Pancreas (tissue), 10 donors: ENCODE data around the gene RPA3. TPM values are rescaled to one million over a fixed set of nuclear protein-coding genes. Genes with fewer than 3 reads are reported as not detected.

Experiments
- ATAC-seq, 4 donors: fragments of 200-7000 bp; cut with Tn5 transposase; one replicate each; pipeline versions ENCODE4 v1.8.0 to v1.9.1; 2020; ENCODE audit warnings: mild to moderate bottlenecking in 4 of 4, moderate library complexity in 4 of 4
- DNase-seq, 6 donors: peaks; one replicate each; pipeline ENCODE4 v3.0.0-alpha.2; 2020
- FAIRE-seq: peaks from 2 replicates; lab custom pipeline; 2012; peaks lifted over from hg19 to GRCh38; lab: Jason Lieb, UNC
- H3K27ac ChIP-seq, 4 donors: fragments of 200-600 bp; sonication (generic); 1 replicate in 3 of 4; 2 replicates in 1 of 4; pipeline versions ENCODE4 v1.5.0 to v1.8.0; 2020
- H3K27me3 ChIP-seq, 4 donors: fragments of 200-600 bp; one replicate each; pipeline ENCODE4 v1.8.0; 2021
- H3K36me3 ChIP-seq, 3 donors: fragments of 200-600 bp; sonication (generic) in 1 of 3; one replicate each; pipeline versions ENCODE4 v1.5.0 to v1.8.0; 2020 to 2021
- H3K4me1 ChIP-seq, 3 donors: fragments of 200-600 bp; one replicate each; pipeline ENCODE4 v1.8.0; 2021
- H3K4me3 ChIP-seq, 4 donors: fragments of 200-600 bp; sonication (generic) in 2 of 4; one replicate each; pipeline versions ENCODE4 v1.5.0 to v1.8.0; 2020 to 2021
- H3K9me3 ChIP-seq, 4 donors: fragments of 200-600 bp; one replicate each; pipeline ENCODE4 v1.8.0; 2021
- CTCF ChIP-seq, 4 donors: fragments of 200-600 bp; sonication (generic) in 3 of 4; IDR thresholded peaks; one replicate each; pipeline versions ENCODE4 v1.5.0 to v1.8.0; 2021; ENCODE audit warnings: antibody characterized with exemption in 4 of 4
- WGBS, 2 donors: extraction: QIAGEN DNeasy Blood & Tissue Kit; methylation state at CpG; one replicate each; pipeline ENCODE4 v1.1.7; 2013; 5-methylcytosine and 5-hydroxymethylcytosine counted together
- intact Hi-C, 3 donors: fragments of 100-400 bp; cut with DNase I; formaldehyde crosslinking; loops; one replicate each; pipeline versions ENCODE4 v1.11.1 to v1.14.2; 2022
- polyA plus RNA-seq, 2 donors: library from polyadenylated mRNA; stranded (reverse); fragments of 200-250 nt; gene quantifications; one replicate each; pipeline ENCODE4 v1.2.3, GENCODE V29; 2013
- total RNA-seq, 6 donors: library from RNA; stranded (reverse); fragmentation: NEBNext Ultra II Directional in 4 of 6; extraction: Animal tissue kit (Norgen Biotek cat#: 25700) in 4 of 6; gene quantifications; one replicate each; pipeline versions ENCODE4 v1.2.1 to v1.2.4, GENCODE V29; 2021 to 2023
- donor health status: healthy with polysubstance abuse.
- donor health status: DM: no; HTN: no; CAD: no; lungs with moderate emphysema.
- donor health status: DM: no; HTN: no; CAD: no.
- donor health status: control.
- donor health status: control.
- donor health status: Bipolar disorder and iron deficiency.
- donor health status: DM: yes; HTN: yes; CAD: no.
- donor health status: DM: no; HTN: no; CAD: no.
- donor health status: DM: no; HTN: no; CAD: no.
- donor health status: DM: yes; HTN: yes; CAD: no.

The RPA3 gene
- total and polyA plus RNA-seq, 8 donors = 5.2 to 16.0 (median 10.0) TPM

- H3K27ac ChIP-seq = no peak overlapping the region
- no peaks in the 10 kb centered on the region for H3K27me3 ChIP-seq
- H3K4me3 ChIP-seq = no peak overlapping the region
- no peaks in the 10 kb centered on the region for H3K9me3 ChIP-seq
- intact Hi-C loops = no loop called here
- ATAC-seq (peak in 1 of 4 donors; percentile 13), DNase-seq (no peak), FAIRE-seq (no peak)
- H3K36me3 ChIP-seq = peaks cover 0 to 4% (median 0%) of the 10 kb centered on the region in 3 donors
- TF ChIP-seq CTCF (IDR thresholded peaks at IDR 0.05) = no peak
- peaks cover under 1 to 5% (median 4%) of the 10 kb centered on the region in 3 donors for H3K4me1 ChIP-seq
- WGBS, 2 donors = 82 to 84% methylated on average over 6 of the region's 6 CpGs
Observed at GRCh38 chr7:7675686-7676085, 42.7 kb downstream of the RPA3 start.

GRCh38 chr7:7673240-7673550 lies 45.2 kb downstream of the RPA3 start:
- FAIRE-seq (no peak), ATAC-seq (no peak), DNase-seq (no peak)
- Histone ChIP-seq H3K27ac (no peak overlapping the region), H3K27me3 (no peaks in the 10 kb centered on the region), H3K9me3 (no peaks in the 10 kb centered on the region), H3K36me3 (peaks cover 0 to 4% (median 0%) of the 10 kb centered on the region in 3 donors), H3K4me3 (no peak overlapping the region), H3K4me1 (no peaks in the 10 kb centered on the region)
- intact Hi-C loops = no loop called here
- TF ChIP-seq CTCF (IDR thresholded peaks at IDR 0.05) = no peak
- 89% methylated on average over 2 of the region's 2 CpGs for WGBS, 2 donors

- Histone ChIP-seq H3K27ac (no peak overlapping the region), H3K4me3 (no peak overlapping the region), H3K4me1 (peaks cover 0 to 1% (median 0%) of the 10 kb centered on the region in 3 donors), H3K27me3 (no peaks in the 10 kb centered on the region), H3K9me3 (no peaks in the 10 kb centered on the region), H3K36me3 (peaks cover 0 to 4% (median 0%) of the 10 kb centered on the region in 3 donors)
- ATAC-seq (no peak), DNase-seq (no peak), FAIRE-seq (no peak)
- TF ChIP-seq CTCF (IDR thresholded peaks at IDR 0.05) = no peak
- 84 to 90% methylated on average over 6 of the region's 6 CpGs for WGBS, 2 donors
- intact Hi-C loops = no loop called here
Observed at GRCh38 chr7:7672545-7673239, 45.7 kb downstream of the RPA3 start.

- 74 to 82% methylated on average over 3 of the region's 3 CpGs for WGBS, 2 donors
Observed at GRCh38 chr7:7671361-7671760, 47.0 kb downstream of the RPA3 start.

More at GRCh38 chr7:7671361-7671760, 47.0 kb downstream of the RPA3 start:
- peaks cover 0 to 4% (median 0%) of the 10 kb centered on the region in 3 donors for H3K36me3 ChIP-seq
- no peaks in the 10 kb centered on the region for H3K27me3 ChIP-seq
- no peaks in the 10 kb centered on the region for H3K9me3 ChIP-seq
- H3K4me1 ChIP-seq = peaks cover 0 to 7% (median 3%) of the 10 kb centered on the region in 3 donors
- ATAC-seq (no peak), DNase-seq (no peak), FAIRE-seq (no peak)
- TF ChIP-seq CTCF (IDR thresholded peaks at IDR 0.05) = no peak
- H3K4me3 ChIP-seq = no peak overlapping the region
- H3K27ac ChIP-seq = no peak overlapping the region
- intact Hi-C loops = no loop called here
